Right atrium auricular region (tissue), 2 donors: ENCODE results near the gene ELF4. TPM values are rescaled to one million over a fixed set of nuclear protein-coding genes. Genes with fewer than 3 reads are reported as not detected.

Source experiments
- DNase-seq: peaks from one replicate; pipeline ENCODE4 v3.0.0-alpha.2; 2019; ENCODE audit warnings: low spot score
- H3K27ac ChIP-seq, 2 donors: fragments of 200-600 bp; sonication (generic); 1 replicate in 1 of 2; 2 replicates in 1 of 2; pipeline ENCODE4 v1.5.1; 2016 to 2019
- H3K27me3 ChIP-seq, 2 donors: fragments of 200-600 bp; sonication (generic); one replicate each; pipeline versions ENCODE4 v1.5.1 to v1.6.0; 2017 to 2019
- H3K36me3 ChIP-seq: fragments of 200-600 bp; sonication (generic); one replicate; pipeline ENCODE4 v1.5.1; 2016
- H3K4me1 ChIP-seq, 2 donors: fragments of 200-600 bp; sonication (generic); one replicate each; pipeline versions ENCODE4 v1.5.1 to v1.6.0; 2017 to 2019
- H3K4me3 ChIP-seq, 2 donors: fragments of 200-600 bp; sonication (generic); 1 replicate in 1 of 2; 2 replicates in 1 of 2; pipeline ENCODE4 v1.5.1; 2017 to 2019; ENCODE audit warnings: mild to moderate bottlenecking in 1 of 2, moderate library complexity in 1 of 2
- H3K9me3 ChIP-seq, 2 donors: fragments of 200-600 bp; sonication (generic); one replicate each; pipeline ENCODE4 v1.5.1; 2019
- CTCF ChIP-seq, 2 donors: fragments of 200-600 bp; sonication (generic); IDR thresholded peaks; one replicate each; pipeline ENCODE4 v1.5.1; 2019; ENCODE audit warnings: antibody characterized with exemption in 2 of 2
- total RNA-seq, 2 donors: library from RNA; depleted of rRNA; stranded (reverse); fragments of >200 nt; gene quantifications; one replicate each; pipeline ENCODE4 v1.1.0, GENCODE V29; 2016

ELF4 gene
- total RNA-seq, 2 donors from 2014 or later, result 4.1 to 8.6 TPM

- H3K36me3 ChIP-seq, result no peaks in the 10 kb centered on the region
- no peaks in the 10 kb centered on the region for H3K9me3 ChIP-seq
- no peak for TF ChIP-seq CTCF (IDR thresholded peaks at IDR 0.05)
- H3K27ac ChIP-seq, result no peak overlapping the region
- peaks cover 0 to 47% of the 10 kb centered on the region in 2 donors for H3K4me1 ChIP-seq
- no peak overlapping the region for H3K4me3 ChIP-seq
- DNase-seq, result no peak
- H3K27me3 ChIP-seq, result no peaks in the 10 kb centered on the region
Observed at GRCh38 chrX:130103605-130104004, 6.7 kb downstream of the ELF4 start.

- no peak overlapping the region for H3K4me3 ChIP-seq
- peak overlapping the region in 1 of 2 donors; percentile 43 for H3K27ac ChIP-seq
- TF ChIP-seq CTCF (IDR thresholded peaks at IDR 0.05), result no peak
- peaks cover 0 to 42% of the 10 kb centered on the region in 2 donors for H3K4me1 ChIP-seq
- DNase-seq, result peak; percentile 81
- no peaks in the 10 kb centered on the region for H3K36me3 ChIP-seq
- no peaks in the 10 kb centered on the region for H3K9me3 ChIP-seq
- no peaks in the 10 kb centered on the region for H3K27me3 ChIP-seq
Observed at GRCh38 chrX:130100180-130100579, 10.1 kb downstream of the ELF4 start.

GRCh38 chrX:130098210-130098552, 12.1 kb downstream of the ELF4 start:
- no peak for DNase-seq
- H3K27me3 ChIP-seq, result no peaks in the 10 kb centered on the region
- no peak overlapping the region for H3K27ac ChIP-seq
- no peaks in the 10 kb centered on the region for H3K9me3 ChIP-seq
- no peaks in the 10 kb centered on the region for H3K36me3 ChIP-seq
- H3K4me1 ChIP-seq, result peaks cover 0 to 37% of the 10 kb centered on the region in 2 donors
- no peak overlapping the region for H3K4me3 ChIP-seq
- TF ChIP-seq CTCF (IDR thresholded peaks at IDR 0.05), result no peak

- no peak overlapping the region for H3K27ac ChIP-seq
- DNase-seq, result no peak
Observed at GRCh38 chrX:130097507-130098209, 12.6 kb downstream of the ELF4 start.

DNA sequence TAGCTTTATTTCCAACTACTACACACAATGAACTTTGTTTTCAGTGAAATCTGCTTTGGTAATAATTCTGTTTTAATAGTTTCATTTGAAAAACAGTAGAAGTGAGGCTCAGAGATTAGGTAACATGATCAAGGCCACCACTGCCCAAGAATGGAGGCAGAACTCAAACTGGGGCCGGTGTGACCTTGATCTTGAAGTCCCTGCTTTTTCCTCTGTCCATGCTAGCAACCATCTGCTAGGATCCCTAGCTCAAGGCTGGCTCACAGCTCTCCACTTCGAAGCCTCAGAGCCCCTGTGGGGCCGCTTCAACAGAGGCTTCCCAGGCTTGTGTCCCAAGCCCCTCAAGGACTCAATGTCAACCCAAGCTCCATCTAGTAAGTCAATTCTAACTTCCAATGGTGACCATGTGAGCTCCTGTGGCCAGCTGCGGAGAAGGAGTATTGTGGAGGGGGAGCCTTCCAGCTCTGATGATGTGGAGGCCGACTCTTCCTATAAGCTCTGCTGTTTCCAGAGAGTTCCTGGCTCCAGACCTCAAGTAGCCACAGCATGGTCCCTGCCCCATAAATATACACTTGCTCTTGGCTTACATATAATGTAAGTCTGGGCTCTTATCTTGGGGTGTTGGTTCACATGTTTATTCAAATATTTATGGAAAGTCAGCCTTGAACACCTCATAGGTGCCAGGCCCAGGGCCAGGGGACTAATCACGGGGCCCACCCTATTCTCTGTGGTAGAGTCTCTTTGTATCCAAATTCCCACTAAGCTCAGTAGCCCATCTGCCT, 14.9 kb downstream of the ELF4 start:
- Histone ChIP-seq H3K4me3 (no peak overlapping the region), H3K4me1 (peaks cover 0 to 37% of the 10 kb centered on the region in 2 donors), H3K9me3 (no peaks in the 10 kb centered on the region), H3K27me3 (no peaks in the 10 kb centered on the region), H3K27ac (no peak overlapping the region), H3K36me3 (no peaks in the 10 kb centered on the region)
- no peak for DNase-seq
- TF ChIP-seq CTCF (IDR thresholded peaks at IDR 0.05), result no peak

More at GRCh38 chrX:130097507-130098209, 12.6 kb downstream of the ELF4 start:
- H3K4me1 ChIP-seq, result peaks cover 0 to 37% of the 10 kb centered on the region in 2 donors
- no peaks in the 10 kb centered on the region for H3K27me3 ChIP-seq
- H3K9me3 ChIP-seq, result no peaks in the 10 kb centered on the region
- H3K4me3 ChIP-seq, result no peak overlapping the region
- H3K36me3 ChIP-seq, result no peaks in the 10 kb centered on the region
- TF ChIP-seq CTCF (IDR thresholded peaks at IDR 0.05), result no peak
